Left lobe of liver (tissue), 2 donors: ENCODE results near the gene ARAF. TPM values are rescaled to one million over a fixed set of nuclear protein-coding genes. Genes with fewer than 3 reads are reported as not detected.
"Not testable (repeated sequence)": the region's sequence is repeated elsewhere in the genome, so short reads cannot be mapped to it uniquely, and the experiment has no call there.

ENCODE experiments used
- ATAC-seq: fragments of 200-7000 bp; cut with Tn5 transposase; one replicate; pipeline ENCODE4 v1.9.1; 2020; ENCODE audit warnings: mild to moderate bottlenecking, moderate library complexity
- DNase-seq: peaks from one replicate; pipeline ENCODE4 v3.0.0-alpha.2; 2020; ENCODE audit warnings: low spot score
- total RNA-seq: library from RNA; stranded (reverse); gene quantifications from one replicate; pipeline ENCODE4 v1.2.1, GENCODE V29; 2021
- donor health status: DM: no; HTN: no; CAD: no; lungs with moderate emphysema.
- donor health status: DM: no; HTN: yes; CAD: no.

ARAF gene
- total RNA-seq, 1 donor from 2014 or later: 66.9 TPM

- ATAC-seq: no peak
Measured at GRCh38 chrX:47584714-47585113, 23.7 kb downstream of the ARAF start.

DNA sequence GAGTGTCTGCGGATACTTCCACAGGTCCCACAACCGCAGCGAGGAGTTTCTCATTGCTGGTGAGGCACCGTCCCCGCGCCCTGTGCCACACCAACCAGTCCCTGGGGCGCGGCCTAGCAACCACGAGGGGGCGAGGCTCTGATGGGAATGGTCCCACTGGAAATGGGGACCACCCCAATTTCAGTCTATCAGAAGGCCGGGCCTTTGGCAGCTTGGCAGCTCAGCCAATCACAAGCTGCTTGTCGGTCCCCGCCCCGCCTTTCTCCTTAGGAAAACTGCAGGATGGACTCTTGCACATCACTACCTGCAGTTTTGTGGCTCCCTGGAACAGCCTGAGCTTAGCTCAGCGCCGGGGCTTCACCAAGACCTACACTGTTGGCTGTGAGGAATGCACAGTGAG lies 24.3 kb downstream of the ARAF start:
- DNase-seq (no peak), ATAC-seq (no peak)

More at GRCh38 chrX:47584714-47585113, 23.7 kb downstream of the ARAF start:
- DNase-seq: no peak

DNA sequence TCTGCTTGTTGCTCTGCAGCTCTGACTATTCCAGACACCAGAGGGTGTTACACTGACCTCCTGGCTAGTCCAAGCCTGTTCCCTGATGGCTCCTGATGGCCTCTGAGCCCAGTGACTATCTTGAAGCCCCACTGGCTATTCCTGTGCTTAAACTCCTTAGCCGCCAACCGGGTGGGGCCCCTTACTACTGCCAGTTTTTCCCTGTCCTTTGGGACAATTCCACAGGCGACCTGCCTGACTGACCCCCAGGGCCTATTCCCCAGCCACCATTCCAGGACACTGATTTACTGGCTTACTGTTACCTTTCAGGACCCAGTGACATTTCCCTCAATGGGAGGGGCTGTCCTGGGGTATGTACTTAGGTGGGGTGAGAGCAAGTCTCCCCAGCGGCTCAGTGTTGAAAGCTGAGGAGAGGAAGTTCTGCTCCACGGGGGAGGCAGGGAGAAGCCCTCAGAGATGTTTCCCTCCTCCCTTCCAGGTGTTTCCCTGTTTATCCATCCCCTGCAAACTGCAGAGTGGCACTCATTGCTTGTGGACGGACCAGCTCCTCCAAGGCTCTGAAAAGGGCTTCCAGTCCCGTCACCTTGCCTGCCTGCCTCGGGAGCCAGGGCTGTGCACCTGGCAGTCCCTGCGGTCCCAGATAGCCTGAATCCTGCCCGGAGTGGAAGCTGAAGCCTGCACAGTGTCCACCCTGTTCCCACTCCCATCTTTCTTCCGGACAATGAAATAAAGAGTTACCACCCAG lies 25.2 kb downstream of the ARAF start:
- DNase-seq: no peak
- no peak for ATAC-seq

- DNase-seq (no peak), ATAC-seq (no peak)
Measured at GRCh38 chrX:47587091-47587891, 26.3 kb downstream of the ARAF start.

GRCh38 chrX:47587906-47588735 lies 27.1 kb downstream of the ARAF start:
- ATAC-seq (no peak), DNase-seq (no peak)

DNA sequence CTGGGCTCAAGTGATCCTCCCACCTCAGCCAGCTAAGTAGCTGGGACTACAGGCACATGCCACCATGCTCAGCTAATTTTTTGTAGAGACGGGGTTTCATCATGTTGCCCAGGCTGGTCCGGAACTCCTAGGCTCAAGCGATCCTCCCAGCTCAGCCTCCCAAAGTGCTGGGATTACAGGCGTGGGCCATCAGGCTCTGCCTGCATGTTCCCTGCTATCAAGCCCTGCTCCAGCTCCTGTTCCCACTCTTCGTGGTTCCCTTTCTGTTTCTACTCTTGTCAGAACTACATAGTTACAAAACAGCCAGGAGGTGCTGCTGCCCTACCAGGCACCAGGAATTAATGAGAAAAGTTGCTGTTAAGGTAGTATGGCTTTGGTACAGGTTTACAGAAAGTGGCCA lies 30.0 kb downstream of the ARAF start:
- no peak for DNase-seq
- ATAC-seq: no peak

DNA sequence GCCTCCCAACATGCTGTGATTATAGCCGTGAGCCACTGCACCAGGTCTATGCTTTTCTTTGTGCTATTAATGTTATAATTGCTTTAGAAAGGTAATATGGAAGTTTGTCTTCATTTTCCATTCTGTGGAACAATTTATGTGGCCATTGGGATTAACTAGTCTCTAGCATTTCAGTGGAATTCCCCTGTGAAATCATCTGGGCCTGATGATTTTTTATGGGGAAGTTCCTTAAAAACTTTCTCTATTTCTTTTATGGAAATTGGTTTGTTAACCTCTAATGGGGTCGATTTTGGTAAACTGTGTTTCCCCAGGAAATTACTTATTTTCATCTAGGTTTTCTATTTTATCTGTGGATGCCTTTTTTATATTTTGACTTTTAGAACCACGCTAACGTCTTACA lies 32.5 kb downstream of the ARAF start:
- ATAC-seq: no peak
- DNase-seq: no peak

GRCh38 chrX:47595716-47596251 lies 34.8 kb downstream of the ARAF start:
- no peak for ATAC-seq
- DNase-seq: no peak

DNA sequence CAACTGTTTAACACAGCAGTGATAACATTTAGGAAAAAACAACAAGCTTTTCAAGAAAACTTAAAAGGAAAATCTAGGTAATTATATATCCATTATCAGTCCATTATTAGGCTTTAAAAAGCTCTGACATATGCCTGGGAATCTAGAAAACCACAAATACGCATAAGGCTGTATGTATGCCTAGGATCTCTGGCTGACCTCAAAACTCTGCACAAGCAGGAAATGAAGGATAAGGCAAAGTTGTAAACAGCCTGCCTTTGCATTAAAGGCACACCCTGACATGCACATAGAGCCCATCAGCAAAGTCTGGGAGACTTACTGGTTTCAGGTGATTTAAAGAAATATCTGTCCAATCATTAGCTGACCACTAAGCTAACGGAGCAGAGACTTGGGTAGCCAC lies 35.3 kb downstream of the ARAF start:
- no peak for ATAC-seq
- no peak for DNase-seq

- DNase-seq (no peak), ATAC-seq (no peak)
Measured at GRCh38 chrX:47597222-47597621, 36.2 kb downstream of the ARAF start.

GRCh38 chrX:47603125-47603524 lies 42.1 kb downstream of the ARAF start:
- ATAC-seq, DNase-seq: not testable (repeated sequence)

DNA sequence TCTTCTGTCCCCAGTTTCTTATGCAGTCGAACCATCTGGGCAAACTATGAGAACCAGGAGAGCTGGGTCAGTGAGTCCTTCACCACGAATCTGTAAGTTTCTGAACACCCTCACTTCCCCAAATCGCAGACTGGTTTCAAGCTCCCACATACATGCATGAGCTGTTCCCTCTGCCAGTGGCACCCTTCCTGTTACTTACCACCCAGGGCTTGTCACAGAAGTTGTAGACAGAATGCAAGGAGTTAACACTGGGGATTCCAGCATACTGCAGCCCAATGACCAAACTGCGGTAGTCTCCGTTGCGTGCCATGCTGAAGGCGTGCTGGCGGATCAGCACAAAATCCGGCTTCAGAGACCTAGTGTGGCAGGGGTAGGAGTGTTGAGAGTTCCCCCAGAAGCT lies 44.0 kb downstream of the ARAF start:
- DNase-seq: no peak
- no peak for ATAC-seq

DNA sequence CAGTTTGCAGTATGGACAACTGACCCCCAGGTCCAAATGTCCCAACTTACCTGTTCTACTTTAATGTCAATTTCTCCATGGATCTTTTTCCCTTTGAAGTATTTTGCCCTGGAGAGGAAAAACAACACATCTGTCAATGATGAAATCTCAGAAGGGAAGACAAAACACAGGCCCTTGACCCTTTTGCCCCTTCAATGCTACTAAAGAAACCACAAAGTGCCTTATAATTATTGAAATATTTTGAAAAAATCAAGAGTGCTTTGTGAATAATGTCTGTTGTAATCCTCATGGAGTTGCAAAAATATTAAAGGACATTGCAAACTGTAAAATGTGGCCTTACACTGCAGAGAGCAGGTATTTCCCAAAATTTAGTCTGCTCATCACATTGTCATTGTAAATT lies 46.1 kb downstream of the ARAF start:
- DNase-seq (no peak), ATAC-seq (no peak)

DNA sequence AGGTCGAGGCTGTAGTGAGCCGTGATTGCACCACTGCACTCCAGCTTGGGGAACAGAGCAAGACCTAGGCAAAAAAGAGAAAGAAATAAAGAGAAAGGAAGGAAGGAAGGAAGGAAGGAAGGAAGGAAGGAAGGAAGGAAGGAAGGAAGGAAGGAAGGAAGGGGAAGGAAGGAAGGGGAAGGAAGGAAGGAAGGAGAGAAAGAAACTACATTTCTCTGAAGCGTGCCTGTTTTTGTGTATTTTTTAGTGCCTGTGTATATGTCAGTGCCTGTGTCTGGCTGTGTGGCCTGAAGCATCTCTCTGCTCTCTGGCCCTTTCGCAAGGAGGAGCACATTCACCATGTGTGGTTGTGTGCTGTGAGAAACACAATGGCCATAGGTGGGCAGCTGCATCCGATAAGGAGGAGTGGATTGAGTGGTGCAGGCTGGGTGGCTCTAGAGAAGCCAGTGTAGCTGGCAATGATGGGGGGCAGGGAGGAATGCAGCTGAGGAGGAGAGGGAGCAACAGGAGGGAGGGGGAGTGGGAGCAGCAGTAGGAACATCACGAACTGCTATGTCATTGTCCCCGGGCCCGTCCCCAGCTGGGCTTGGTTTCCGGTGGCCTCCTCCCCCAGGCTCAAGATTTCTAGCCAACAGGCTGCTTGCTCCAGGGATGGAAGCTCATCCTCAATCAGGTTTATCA lies 47.3 kb downstream of the ARAF start:
- no peak for ATAC-seq
- no peak for DNase-seq

DNA sequence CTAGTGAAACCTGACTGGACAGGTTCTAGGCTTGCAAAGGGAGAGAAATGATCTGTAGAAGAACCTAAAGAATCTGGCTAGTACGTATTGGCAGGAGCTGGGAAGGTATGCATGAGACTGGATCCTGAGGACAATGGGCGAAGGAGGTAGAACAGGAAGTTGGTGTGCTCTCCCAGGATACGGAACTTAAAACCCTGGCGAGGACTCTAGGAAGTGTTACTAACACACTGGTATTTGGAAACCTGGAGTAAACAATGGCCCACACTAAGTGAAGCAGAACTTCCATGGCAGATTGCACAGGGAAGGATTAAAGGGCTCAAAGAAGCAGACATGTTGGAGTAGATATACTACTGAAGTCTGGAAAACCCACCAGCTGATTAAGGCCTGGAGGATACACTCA lies 49.5 kb downstream of the ARAF start:
- ATAC-seq: no peak
- DNase-seq: no peak

- no peak for DNase-seq
- ATAC-seq: no peak
Measured at GRCh38 chrX:47611489-47611888, 50.5 kb downstream of the ARAF start.

- ATAC-seq (no peak), DNase-seq (no peak)
Measured at GRCh38 chrX:47611926-47612325, 50.9 kb downstream of the ARAF start.

- no peak for DNase-seq
- peak; percentile 45 for ATAC-seq
Measured at GRCh38 chrX:47612418-47612817, 51.4 kb downstream of the ARAF start.

- DNase-seq (no peak), ATAC-seq (no peak)
Measured at GRCh38 chrX:47613082-47613481, 52.1 kb downstream of the ARAF start.

DNA sequence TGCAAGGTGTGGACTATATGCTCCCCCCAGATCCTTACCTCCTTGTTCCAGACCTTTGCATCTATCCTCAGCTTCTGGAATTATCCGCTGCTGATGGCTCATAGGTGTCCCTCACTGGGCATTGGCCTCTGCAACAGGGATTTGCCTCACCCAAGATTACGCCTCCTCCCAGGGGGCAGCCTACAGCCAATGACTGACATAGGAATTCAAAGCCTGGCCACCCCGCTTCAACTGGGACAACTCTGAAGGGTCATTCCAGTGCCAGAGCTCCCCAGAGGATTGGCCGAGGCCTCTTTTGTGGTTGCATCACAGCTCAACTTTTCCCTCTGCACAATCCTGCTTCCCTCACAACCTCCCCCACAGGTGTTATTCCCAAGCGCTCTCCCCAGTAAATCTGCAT lies 53.6 kb downstream of the ARAF start:
- ATAC-seq (no peak), DNase-seq (no peak)
